ENCODE data around the gene SNAP23. TPM values are rescaled to one million over a fixed set of nuclear protein-coding genes. Genes with fewer than 3 reads are reported as not detected.

SNAP23 gene
- 32.9 TPM for total RNA-seq

GRCh38 chr15:42495361-42496212 is at the start of gene SNAP23:
Gene SNAP23 (plus strand): TSS chr15:42495634. CDS start chr15:42511847, 16,213 bp downstream.

GRCh38 chr15:42490671-42491538 is 4.5 kb upstream of the SNAP23 start, which contains the start of gene ZNF106:
Gene ZNF106 (minus strand): TSS chr15:42491141. CDS start chr15:42472289, 18,852 bp downstream.

DNA sequence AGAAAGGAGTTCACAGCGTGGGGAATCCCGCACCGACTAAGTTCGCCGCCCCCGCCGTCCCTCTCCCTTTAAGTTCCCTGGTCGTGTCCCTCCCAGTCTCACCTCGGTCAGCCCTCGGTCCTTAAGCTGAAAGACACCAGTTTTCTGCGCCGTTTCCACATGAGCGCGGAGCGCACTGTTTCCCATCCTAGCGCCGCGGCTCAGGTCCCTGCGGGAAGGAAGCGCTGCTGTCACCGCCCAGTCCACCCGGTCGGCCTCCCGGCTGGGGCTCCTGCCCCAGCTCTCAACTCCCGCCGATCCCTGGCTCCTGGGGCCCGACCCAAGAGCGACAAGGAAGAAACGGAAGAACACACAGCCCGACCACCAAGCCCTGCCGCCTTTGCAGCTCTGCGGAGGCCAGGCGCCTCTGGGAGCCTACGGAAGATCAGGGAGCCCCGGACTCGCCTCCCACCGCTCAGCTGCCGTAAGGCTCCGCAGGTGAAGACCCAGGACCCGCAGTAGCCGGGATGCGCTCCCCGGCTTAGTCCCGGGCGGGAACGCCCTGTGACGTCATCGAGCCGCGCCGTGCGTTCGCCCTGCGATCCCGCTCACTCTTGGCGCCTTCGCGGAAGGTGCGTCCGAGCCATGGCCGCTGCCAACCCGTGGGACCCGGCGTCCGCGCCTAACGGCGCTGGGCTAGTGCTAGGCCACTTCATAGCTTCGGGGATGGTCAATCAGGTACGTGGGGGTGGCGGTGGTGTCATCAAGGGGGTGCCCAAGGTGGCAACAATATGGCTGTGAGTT is 53.0 kb downstream of the SNAP23 start, which contains the start of the genes HAUS2 and LRRC57:
HAUS2 (plus strand) TSS at position 590 of the 783 bp plus-strand sequence; CDS start at position 625, 35 bp downstream.
LRRC57 (minus strand) TSS at position 545 of the 783 bp plus-strand sequence; CDS start at position 186, 359 bp downstream.

GRCh38 chr15:42575188-42576039 is 80.0 kb downstream of the SNAP23 start, which contains the start of gene STARD9:
Gene STARD9 (plus strand): TSS chr15:42575606. CDS start chr15:42575716, 110 bp downstream.

Other genes starting within 250 kb of the SNAP23 start
- 21.0 TPM for gene GANC, start 222.4 kb upstream of the SNAP23 start, total RNA-seq
- 76.1 TPM for gene TMEM87A, start 222.2 kb upstream of the SNAP23 start, total RNA-seq
- gene CAPN3, start 136.1 kb upstream of the SNAP23 start, total RNA-seq = 1.9 TPM
- 61.7 TPM for gene ZNF106, start 4.5 kb upstream of the SNAP23 start, total RNA-seq
- gene LRRC57, start 53.2 kb downstream of the SNAP23 start, total RNA-seq = 27.2 TPM
- 33.8 TPM for gene HAUS2, start 53.2 kb downstream of the SNAP23 start, total RNA-seq
- gene STARD9, start 80.0 kb downstream of the SNAP23 start, total RNA-seq = 35.1 TPM
- gene CDAN1, start 241.5 kb downstream of the SNAP23 start, total RNA-seq = 21.3 TPM

Data from parietal lobe (tissue), 1 donor.